Nephron (organoid): ENCODE data around the gene IRAK1.

ENCODE experiments used
- H3K27ac Mint-ChIP-seq, 3 experiments: 2 replicates each; pipeline ENCODE4 v1.8.0; 2020; ENCODE audit warnings: mixed read lengths in 3 of 3, mild to moderate bottlenecking in 2 of 3, moderate library complexity in 1 of 3
- H3K27me3 Mint-ChIP-seq: 2 replicates; pipeline ENCODE4 v1.8.0; 2021; ENCODE audit warnings: low read depth, mild to moderate bottlenecking, moderate library complexity, mixed read lengths
- H3K36me3 Mint-ChIP-seq: 2 replicates; pipeline ENCODE4 v1.8.0; 2020; ENCODE audit warnings: low read depth, mixed read lengths
- H3K4me1 Mint-ChIP-seq: 2 replicates; pipeline ENCODE4 v1.8.0; 2020; ENCODE audit warnings: mixed read lengths
- H3K4me3 Mint-ChIP-seq, 3 experiments: 2 replicates each; pipeline ENCODE4 v1.8.0; 2020; ENCODE audit warnings: mild to moderate bottlenecking in 3 of 3, mixed read lengths in 3 of 3, moderate library complexity in 2 of 3
- H3K9me3 Mint-ChIP-seq: 2 replicates; pipeline ENCODE4 v1.8.0; 2020; ENCODE audit warnings: mixed read lengths
- CTCF ChIP-seq, 3 experiments: fragments of 200-600 bp; sonication (generic); IDR thresholded peaks; one replicate each; pipeline ENCODE4 v1.5.0; 2021; ENCODE audit warnings: antibody characterized with exemption in 3 of 3; ENCODE audit not compliant: unreplicated experiment in 3 of 3

The IRAK1 gene

GRCh38 chrX:154046031-154046781, 26.5 kb upstream of the IRAK1 start:
- Mint-ChIP-seq H3K27ac (peak overlapping the region; percentile 90 to 98 (median 96)), H3K36me3 (peaks cover 34% of the 10 kb centered on the region), H3K4me1 (peaks cover 71% of the 10 kb centered on the region), H3K4me3 (peak overlapping the region in 2 of 3 experiments; percentile 29 to 39), H3K9me3 (peaks cover 5% of the 10 kb centered on the region), H3K27me3 (no peaks in the 10 kb centered on the region)
- no peak for TF ChIP-seq CTCF (IDR thresholded peaks at IDR 0.05; ENCODE audit: unreplicated experiment in 3 of 3)

GRCh38 chrX:154044091-154044490, 24.4 kb upstream of the IRAK1 start:
- Mint-ChIP-seq H3K27me3 (no peaks in the 10 kb centered on the region), H3K4me3 (no peak overlapping the region), H3K36me3 (peaks cover 37% of the 10 kb centered on the region), H3K27ac (peak overlapping the region; percentile 7 to 96 (median 81)), H3K4me1 (peaks cover 71% of the 10 kb centered on the region), H3K9me3 (no peaks in the 10 kb centered on the region)
- no peak for TF ChIP-seq CTCF (IDR thresholded peaks at IDR 0.05; ENCODE audit: unreplicated experiment in 3 of 3)

- Mint-ChIP-seq H3K36me3 (peaks cover 34% of the 10 kb centered on the region), H3K27ac (peak overlapping the region; percentile 23 to 96 (median 81)), H3K4me1 (peaks cover 62% of the 10 kb centered on the region)
Observed at GRCh38 chrX:154043003-154043763, 23.5 kb upstream of the IRAK1 start.

GRCh38 chrX:154040863-154041262, 21.2 kb upstream of the IRAK1 start:
- Mint-ChIP-seq H3K27ac (peak overlapping the region in 1 of 3 experiments; percentile 96), H3K27me3 (no peaks in the 10 kb centered on the region), H3K4me1 (peaks cover 43% of the 10 kb centered on the region), H3K4me3 (no peak overlapping the region), H3K9me3 (peaks cover 3% of the 10 kb centered on the region), H3K36me3 (peaks cover 16% of the 10 kb centered on the region)
- TF ChIP-seq CTCF (IDR thresholded peaks at IDR 0.05; ENCODE audit: unreplicated experiment in 3 of 3): no peak

More at GRCh38 chrX:154043003-154043763, 23.5 kb upstream of the IRAK1 start:
- Mint-ChIP-seq H3K27me3 (no peaks in the 10 kb centered on the region), H3K9me3 (peaks cover 3% of the 10 kb centered on the region), H3K4me3 (no peak overlapping the region)
- TF ChIP-seq CTCF (IDR thresholded peaks at IDR 0.05; ENCODE audit: unreplicated experiment in 3 of 3): no peak

GRCh38 chrX:154040307-154040756, 20.6 kb upstream of the IRAK1 start:
- Mint-ChIP-seq H3K4me3 (no peak overlapping the region), H3K27ac (peak overlapping the region in 2 of 3 experiments; percentile 43 to 79), H3K9me3 (peaks cover 3% of the 10 kb centered on the region), H3K4me1 (peaks cover 40% of the 10 kb centered on the region), H3K27me3 (no peaks in the 10 kb centered on the region), H3K36me3 (peaks cover 13% of the 10 kb centered on the region)
- no peak for TF ChIP-seq CTCF (IDR thresholded peaks at IDR 0.05; ENCODE audit: unreplicated experiment in 3 of 3)
